SK-N-SH treated with all-trans-retinoic acid at 6 μM for 48 hours (cell line): ENCODE measurements around the gene SMO.
A peak's percentile ranks its signal among the peaks of the same experiment; 100 is the strongest.
"Not testable (repeated sequence)": the region's sequence is repeated elsewhere in the genome, so short reads cannot be mapped to it uniquely, and the experiment has no call there.

Source experiments
- ATAC-seq: fragments of 200-7000 bp; cut with Tn5 transposase; 3 replicates; pipeline ENCODE4 v1.9.1; 2020; ENCODE audit warnings: mild to moderate bottlenecking, moderate library complexity
- BACH2 ChIP-seq: fragments of 250-450 bp; sonication (Bioruptor Pico); IDR thresholded peaks from 2 replicates; pipeline ENCODE4 v1.9.0; 2021; ENCODE audit warnings: mild to moderate bottlenecking, borderline replicate concordance
- CSDC2 ChIP-seq: fragments of 250-450 bp; sonication (Bioruptor Pico); IDR thresholded peaks from 2 replicates; pipeline ENCODE4 v1.5.0; 2020; ENCODE audit warnings: mild to moderate bottlenecking, moderate library complexity
- ESRRG ChIP-seq: fragments of 250-450 bp; sonication (Bioruptor Pico); IDR thresholded peaks from 2 replicates; pipeline ENCODE4 v1.6.1; 2021; ENCODE audit warnings: mild to moderate bottlenecking
- GLIS3 ChIP-seq: fragments of 250-450 bp; sonication (Bioruptor Pico); IDR thresholded peaks from 2 replicates; pipeline ENCODE4 v1.5.0; 2020; ENCODE audit warnings: mild to moderate bottlenecking, moderate library complexity
- OSR1 ChIP-seq: fragments of 250-450 bp; sonication (Bioruptor Pico); IDR thresholded peaks from 2 replicates; pipeline ENCODE4 v1.8.0; 2022; ENCODE audit warnings: moderate library complexity, mild to moderate bottlenecking, inconsistent platforms
- PPARA ChIP-seq: fragments of 250-450 bp; sonication (Bioruptor Pico); IDR thresholded peaks from 2 replicates; pipeline ENCODE4 v1.5.0; 2020; ENCODE audit warnings: mild to moderate bottlenecking, borderline replicate concordance
- RARB ChIP-seq: fragments of 250-450 bp; sonication (Bioruptor Pico); IDR thresholded peaks from 2 replicates; pipeline ENCODE4 v1.8.0; 2021; ENCODE audit warnings: mild to moderate bottlenecking, moderate library complexity
- SNAI2 ChIP-seq: fragments of 250-450 bp; sonication (Bioruptor Pico); IDR thresholded peaks from 2 replicates; pipeline ENCODE4 v1.5.0; 2020; ENCODE audit warnings: mild to moderate bottlenecking, moderate library complexity
- TCF4 ChIP-seq: fragments of 250-450 bp; sonication (Bioruptor Pico); IDR thresholded peaks from 2 replicates; pipeline ENCODE4 v1.8.0; 2021; ENCODE audit warnings: mild to moderate bottlenecking, moderate library complexity, borderline replicate concordance
- TOX ChIP-seq: fragments of 250-450 bp; sonication (Bioruptor Pico); IDR thresholded peaks from 2 replicates; pipeline ENCODE4 v1.8.0; 2021; ENCODE audit warnings: mild to moderate bottlenecking, moderate library complexity, borderline replicate concordance
- ZFP30 ChIP-seq: fragments of 450-650 bp; formaldehyde crosslinking; IDR thresholded peaks from 2 replicates; pipeline ENCODE4 v1.5.0; 2022; ENCODE audit warnings: mild to moderate bottlenecking, moderate library complexity
- ZNF565 ChIP-seq: fragments of 450-650 bp; formaldehyde crosslinking; conservative IDR thresholded peaks from 2 replicates; pipeline ENCODE4 v1.5.0; 2020; ENCODE audit warnings: low read depth, mild to moderate bottlenecking, moderate library complexity
- ZNF70 ChIP-seq: fragments of 450-650 bp; formaldehyde crosslinking; IDR thresholded peaks from 2 replicates; pipeline ENCODE4 v1.5.0; 2020; ENCODE audit warnings: mild to moderate bottlenecking, moderate library complexity
- ZNF8 ChIP-seq: fragments of 450-650 bp; formaldehyde crosslinking; IDR thresholded peaks from 2 replicates; pipeline ENCODE4 v1.5.0; 2020; ENCODE audit warnings: mild to moderate bottlenecking, moderate library complexity
- TF ChIP-seq, protein P1 (sequence below): fragments of 250-450 bp; sonication (Bioruptor Pico); IDR thresholded peaks from 2 replicates; pipeline ENCODE4 v1.8.0; 2020; ENCODE audit warnings: mild to moderate bottlenecking, moderate library complexity, borderline replicate concordance
- TF ChIP-seq, protein P2 (sequence below): fragments of 250-450 bp; sonication (Bioruptor Pico); IDR thresholded peaks from 2 replicates; pipeline ENCODE4 v1.5.0; 2020; ENCODE audit warnings: mild to moderate bottlenecking, moderate library complexity
- TF ChIP-seq, protein P3 (sequence below): fragments of 250-450 bp; sonication (Bioruptor Pico); IDR thresholded peaks from 2 replicates; pipeline ENCODE4 v1.5.1; 2020; ENCODE audit warnings: low read depth, mild to moderate bottlenecking, moderate library complexity
- TF ChIP-seq, protein P4 (sequence below): fragments of 250-450 bp; sonication (Bioruptor Pico); IDR thresholded peaks from 2 replicates; pipeline ENCODE4 v1.5.1; 2021; ENCODE audit warnings: mild to moderate bottlenecking, moderate library complexity

Gene SMO

DNA sequence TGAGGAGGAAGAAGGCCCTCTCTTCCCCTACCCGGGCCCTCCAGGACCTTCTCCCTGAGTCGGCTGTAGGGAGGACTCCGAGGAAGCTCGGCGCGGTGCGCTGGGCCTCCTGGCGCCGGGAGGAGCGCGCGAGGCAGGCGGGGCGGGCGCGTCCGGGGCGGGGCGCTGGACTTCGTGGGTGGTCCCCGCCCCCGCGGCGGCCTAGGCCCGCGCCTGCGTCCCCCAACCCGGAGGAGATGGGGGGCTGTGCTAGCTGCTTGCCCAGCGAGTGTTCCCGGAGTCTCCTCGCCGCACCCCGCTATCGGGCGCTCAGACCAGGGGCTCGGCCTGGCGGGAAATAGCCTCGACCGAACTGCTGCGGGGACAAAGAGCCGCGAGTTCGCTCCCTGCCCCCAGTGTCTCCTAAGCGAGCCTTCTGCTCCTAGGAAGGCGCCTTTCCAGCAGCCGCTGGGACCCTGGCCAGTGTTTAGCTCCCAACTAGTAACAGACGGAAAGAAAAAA is 19.2 kb upstream of the SMO start:
- no peak for ATAC-seq

DNA sequence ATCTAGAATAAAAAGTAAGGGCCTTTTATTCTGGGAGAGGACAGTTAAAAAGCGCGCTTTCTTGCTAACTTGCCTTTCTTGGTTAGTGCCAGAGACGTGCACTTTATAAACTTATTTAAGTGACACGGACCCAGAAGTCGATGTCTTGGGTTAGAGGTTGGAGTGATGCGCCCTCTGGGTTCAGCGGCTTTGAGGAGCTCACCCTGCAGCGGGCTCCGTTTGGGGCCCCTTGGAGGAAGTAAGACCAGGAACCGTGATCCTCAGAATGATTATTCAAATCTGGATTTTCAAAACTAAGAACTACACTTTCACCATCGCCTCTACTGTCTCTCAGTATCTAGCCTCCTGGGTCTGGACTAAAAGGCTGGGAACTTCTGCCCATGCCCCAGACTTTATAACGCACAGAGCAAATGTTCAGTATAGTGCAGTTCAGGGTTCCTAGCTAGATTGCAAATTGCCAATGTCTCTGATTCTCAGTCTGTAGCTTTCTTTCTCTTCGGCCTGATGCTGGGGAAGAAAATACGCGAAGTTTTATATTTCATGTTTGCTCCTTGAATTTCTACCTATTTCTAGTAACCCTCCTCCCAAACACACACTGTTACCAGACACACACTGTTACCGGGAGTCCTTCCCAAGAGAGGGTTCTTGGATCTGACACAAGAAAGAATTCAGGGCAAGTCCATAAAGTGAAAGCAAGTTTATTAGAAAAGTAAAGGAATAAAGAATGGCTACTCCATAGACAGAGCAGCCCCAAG is 18.6 kb upstream of the SMO start:
- TF ChIP-seq PPARA (no peak), ZNF565 (CRISPR knock-in tag) (no peak), RARB (CRISPR knock-in tag) (no peak), TCF4 (CRISPR knock-in tag) (no peak)
- no peak for ATAC-seq

More for the DNA sequence above, 19.2 kb upstream of the SMO start:
- TF ChIP-seq, protein P1, sequence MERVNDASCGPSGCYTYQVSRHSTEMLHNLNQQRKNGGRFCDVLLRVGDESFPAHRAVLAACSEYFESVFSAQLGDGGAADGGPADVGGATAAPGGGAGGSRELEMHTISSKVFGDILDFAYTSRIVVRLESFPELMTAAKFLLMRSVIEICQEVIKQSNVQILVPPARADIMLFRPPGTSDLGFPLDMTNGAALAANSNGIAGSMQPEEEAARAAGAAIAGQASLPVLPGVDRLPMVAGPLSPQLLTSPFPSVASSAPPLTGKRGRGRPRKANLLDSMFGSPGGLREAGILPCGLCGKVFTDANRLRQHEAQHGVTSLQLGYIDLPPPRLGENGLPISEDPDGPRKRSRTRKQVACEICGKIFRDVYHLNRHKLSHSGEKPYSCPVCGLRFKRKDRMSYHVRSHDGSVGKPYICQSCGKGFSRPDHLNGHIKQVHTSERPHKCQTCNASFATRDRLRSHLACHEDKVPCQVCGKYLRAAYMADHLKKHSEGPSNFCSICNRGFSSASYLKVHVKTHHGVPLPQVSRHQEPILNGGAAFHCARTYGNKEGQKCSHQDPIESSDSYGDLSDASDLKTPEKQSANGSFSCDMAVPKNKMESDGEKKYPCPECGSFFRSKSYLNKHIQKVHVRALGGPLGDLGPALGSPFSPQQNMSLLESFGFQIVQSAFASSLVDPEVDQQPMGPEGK (CRISPR knock-in tag), result no peak
- TF ChIP-seq TCF4 (CRISPR knock-in tag), result no peak
- no peak for TF ChIP-seq BACH2
- TF ChIP-seq ZFP30 (CRISPR knock-in tag), result no peak
- TF ChIP-seq RARB (CRISPR knock-in tag), result no peak
- TF ChIP-seq, protein P2, sequence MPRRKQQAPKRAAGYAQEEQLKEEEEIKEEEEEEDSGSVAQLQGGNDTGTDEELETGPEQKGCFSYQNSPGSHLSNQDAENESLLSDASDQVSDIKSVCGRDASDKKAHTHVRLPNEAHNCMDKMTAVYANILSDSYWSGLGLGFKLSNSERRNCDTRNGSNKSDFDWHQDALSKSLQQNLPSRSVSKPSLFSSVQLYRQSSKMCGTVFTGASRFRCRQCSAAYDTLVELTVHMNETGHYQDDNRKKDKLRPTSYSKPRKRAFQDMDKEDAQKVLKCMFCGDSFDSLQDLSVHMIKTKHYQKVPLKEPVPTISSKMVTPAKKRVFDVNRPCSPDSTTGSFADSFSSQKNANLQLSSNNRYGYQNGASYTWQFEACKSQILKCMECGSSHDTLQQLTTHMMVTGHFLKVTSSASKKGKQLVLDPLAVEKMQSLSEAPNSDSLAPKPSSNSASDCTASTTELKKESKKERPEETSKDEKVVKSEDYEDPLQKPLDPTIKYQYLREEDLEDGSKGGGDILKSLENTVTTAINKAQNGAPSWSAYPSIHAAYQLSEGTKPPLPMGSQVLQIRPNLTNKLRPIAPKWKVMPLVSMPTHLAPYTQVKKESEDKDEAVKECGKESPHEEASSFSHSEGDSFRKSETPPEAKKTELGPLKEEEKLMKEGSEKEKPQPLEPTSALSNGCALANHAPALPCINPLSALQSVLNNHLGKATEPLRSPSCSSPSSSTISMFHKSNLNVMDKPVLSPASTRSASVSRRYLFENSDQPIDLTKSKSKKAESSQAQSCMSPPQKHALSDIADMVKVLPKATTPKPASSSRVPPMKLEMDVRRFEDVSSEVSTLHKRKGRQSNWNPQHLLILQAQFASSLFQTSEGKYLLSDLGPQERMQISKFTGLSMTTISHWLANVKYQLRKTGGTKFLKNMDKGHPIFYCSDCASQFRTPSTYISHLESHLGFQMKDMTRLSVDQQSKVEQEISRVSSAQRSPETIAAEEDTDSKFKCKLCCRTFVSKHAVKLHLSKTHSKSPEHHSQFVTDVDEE (CRISPR knock-in tag), result no peak
- no peak for TF ChIP-seq OSR1 (CRISPR knock-in tag)
- TF ChIP-seq, protein P3, sequence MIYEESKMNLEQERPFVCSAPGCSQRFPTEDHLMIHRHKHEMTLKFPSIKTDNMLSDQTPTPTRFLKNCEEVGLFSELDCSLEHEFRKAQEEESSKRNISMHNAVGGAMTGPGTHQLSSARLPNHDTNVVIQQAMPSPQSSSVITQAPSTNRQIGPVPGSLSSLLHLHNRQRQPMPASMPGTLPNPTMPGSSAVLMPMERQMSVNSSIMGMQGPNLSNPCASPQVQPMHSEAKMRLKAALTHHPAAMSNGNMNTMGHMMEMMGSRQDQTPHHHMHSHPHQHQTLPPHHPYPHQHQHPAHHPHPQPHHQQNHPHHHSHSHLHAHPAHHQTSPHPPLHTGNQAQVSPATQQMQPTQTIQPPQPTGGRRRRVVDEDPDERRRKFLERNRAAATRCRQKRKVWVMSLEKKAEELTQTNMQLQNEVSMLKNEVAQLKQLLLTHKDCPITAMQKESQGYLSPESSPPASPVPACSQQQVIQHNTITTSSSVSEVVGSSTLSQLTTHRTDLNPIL, result no peak
- no peak for TF ChIP-seq TOX
- TF ChIP-seq PPARA, result no peak
- TF ChIP-seq GLIS3 (CRISPR knock-in tag), result no peak

DNA sequence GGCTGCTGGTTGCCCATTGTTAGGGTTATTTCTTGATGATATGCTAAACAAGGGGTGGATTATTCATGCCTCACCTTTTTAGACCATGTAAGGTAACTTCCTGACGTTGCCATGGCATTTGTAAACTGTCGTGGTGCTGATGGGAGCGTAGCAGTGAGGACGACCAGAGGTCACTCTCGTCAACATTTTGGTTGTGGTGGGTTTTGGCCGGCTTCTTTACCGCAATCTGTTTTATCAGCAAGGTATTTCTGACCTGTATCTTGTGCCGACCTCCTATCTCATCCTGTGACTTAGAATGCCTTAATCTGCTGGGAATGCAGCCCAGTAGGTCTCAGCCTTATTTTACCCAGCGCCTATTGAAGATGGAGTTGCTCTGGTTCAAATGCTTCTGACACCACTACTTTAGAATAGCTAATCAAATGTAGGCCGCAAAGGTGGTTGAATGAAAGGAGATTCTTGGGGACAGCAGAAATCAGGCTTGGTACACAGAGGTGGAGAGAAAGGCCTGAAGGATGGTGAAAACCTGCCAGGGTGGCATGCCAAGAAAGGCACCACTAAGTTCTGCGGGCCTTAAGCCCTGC is 17.9 kb upstream of the SMO start:
- no peak for TF ChIP-seq ZNF70 (CRISPR knock-in tag)
- TF ChIP-seq TOX, result no peak
- TF ChIP-seq RARB (CRISPR knock-in tag), result no peak
- no peak for TF ChIP-seq CSDC2
- TF ChIP-seq ZNF565 (CRISPR knock-in tag), result no peak
- no peak for TF ChIP-seq SNAI2 (CRISPR knock-in tag)
- no peak for TF ChIP-seq BACH2
- TF ChIP-seq ZNF8, result no peak
- no peak for TF ChIP-seq ESRRG (CRISPR knock-in tag)
- TF ChIP-seq, all 23 proteins: peak for 0

DNA sequence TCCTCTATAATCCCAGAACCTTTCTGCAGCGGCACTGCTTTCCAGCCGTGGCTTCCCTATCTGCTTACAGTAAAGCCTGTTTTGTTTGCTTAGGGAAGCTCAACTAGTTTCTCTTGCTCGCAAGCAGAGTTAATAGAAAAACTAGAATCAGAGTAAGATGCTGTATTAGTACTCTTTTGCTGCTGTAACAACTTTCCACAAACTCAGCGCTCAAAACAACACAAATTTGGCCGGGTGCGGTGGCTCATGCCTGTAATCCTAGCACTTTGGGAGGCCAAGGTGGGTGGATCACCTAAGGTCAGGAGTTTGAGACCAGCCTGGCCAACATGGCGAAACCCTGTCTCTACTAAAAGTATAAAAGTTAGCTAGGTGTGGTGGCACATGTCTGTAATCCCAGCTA is 14.6 kb upstream of the SMO start:
- ATAC-seq, result not testable (repeated sequence)

More for the DNA sequence above, 17.9 kb upstream of the SMO start:
- no peak for ATAC-seq

DNA sequence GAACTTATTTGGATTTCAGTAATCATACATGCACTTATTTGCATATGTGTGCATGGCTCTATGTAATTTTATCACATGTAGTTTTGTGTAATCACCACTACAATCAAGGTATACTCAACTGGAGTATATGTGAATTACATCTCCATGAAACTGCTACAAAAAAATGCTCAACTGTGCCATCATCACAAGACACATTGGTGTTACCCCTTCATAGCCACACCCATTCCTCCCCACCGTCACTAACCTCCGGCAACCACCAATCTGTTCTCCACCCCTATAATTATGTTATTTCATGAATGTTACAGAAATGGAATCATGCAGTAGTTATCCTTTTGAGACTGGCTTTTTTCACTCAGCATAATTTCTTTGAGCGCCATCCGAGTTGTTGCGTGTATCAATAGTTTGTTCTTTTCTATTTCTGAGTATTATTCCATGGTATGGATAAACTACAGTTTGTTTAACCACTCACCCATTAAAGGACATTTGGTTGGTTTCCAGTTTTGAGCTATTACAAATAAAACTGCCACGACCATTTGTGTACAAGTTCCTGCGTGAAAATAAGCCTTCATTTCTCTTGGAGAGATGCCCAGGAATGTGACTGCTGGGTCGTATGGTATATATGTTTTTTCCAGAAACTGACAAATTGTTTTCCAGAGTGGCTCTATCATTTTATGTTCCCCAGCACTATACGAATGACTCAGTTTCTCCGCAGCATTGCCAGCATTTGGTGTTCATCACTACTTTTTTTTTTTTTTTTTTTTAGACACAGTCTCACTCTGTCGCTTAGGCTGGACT is 11.3 kb upstream of the SMO start:
- ATAC-seq, result peak; percentile 21; the same call in 1 of the 3 replicates
- TF ChIP-seq RARB (CRISPR knock-in tag) (no peak), SNAI2 (CRISPR knock-in tag) (no peak), ZNF565 (CRISPR knock-in tag) (no peak), ESRRG (CRISPR knock-in tag) (no peak)
- TF ChIP-seq, protein P4, sequence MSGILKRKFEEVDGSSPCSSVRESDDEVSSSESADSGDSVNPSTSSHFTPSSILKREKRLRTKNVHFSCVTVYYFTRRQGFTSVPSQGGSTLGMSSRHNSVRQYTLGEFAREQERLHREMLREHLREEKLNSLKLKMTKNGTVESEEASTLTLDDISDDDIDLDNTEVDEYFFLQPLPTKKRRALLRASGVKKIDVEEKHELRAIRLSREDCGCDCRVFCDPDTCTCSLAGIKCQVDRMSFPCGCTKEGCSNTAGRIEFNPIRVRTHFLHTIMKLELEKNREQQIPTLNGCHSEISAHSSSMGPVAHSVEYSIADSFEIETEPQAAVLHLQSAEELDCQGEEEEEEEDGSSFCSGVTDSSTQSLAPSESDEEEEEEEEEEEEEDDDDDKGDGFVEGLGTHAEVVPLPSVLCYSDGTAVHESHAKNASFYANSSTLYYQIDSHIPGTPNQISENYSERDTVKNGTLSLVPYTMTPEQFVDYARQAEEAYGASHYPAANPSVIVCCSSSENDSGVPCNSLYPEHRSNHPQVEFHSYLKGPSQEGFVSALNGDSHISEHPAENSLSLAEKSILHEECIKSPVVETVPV (CRISPR knock-in tag), result no peak
